HEK293 (cell line): ENCODE results near the gene CARS1.

Experiments
- CTCF ChIA-PET: fragments of 350-600 bp; formaldehyde crosslinking; extraction: SDS; loops from one replicate; lab custom pipeline; 2021; ENCODE audit warnings: antibody characterized with exemption; lab: Yijun Ruan, JAX
- POLR2A ChIA-PET: fragments of 300-600 bp; formaldehyde crosslinking; extraction: SDS; loops from one replicate; lab custom pipeline; 2020; ENCODE audit warnings: antibody characterized with exemption, inconsistent platforms; lab: Yijun Ruan, JAX
- H3K27ac ChIP-seq: fragments of 200-500 bp; sonication (Bioruptor generic); 2 replicates; pipeline ENCODE4 v1.5.1; 2014; ENCODE audit warnings: low read depth, low read length, control low read depth, inconsistent platforms; ENCODE audit errors: extremely low read depth
- H3K36me3 ChIP-seq, 2 experiments: fragments of 200-500 bp in 1 of 2; sonication (Bioruptor generic) in 1 of 2; 1 replicate in 1 of 2; 2 replicates in 1 of 2; pipeline ENCODE4 v1.5.1; 2014 to 2017; ENCODE audit warnings: inconsistent platforms in 2 of 2, low read length in 2 of 2; ENCODE audit not compliant: control insufficient read depth in 2 of 2, insufficient read depth in 1 of 2
- H3K4me1 ChIP-seq: fragments of 200-500 bp; sonication (Bioruptor generic); 2 replicates; pipeline ENCODE4 v1.5.1; 2014; ENCODE audit warnings: mild to moderate bottlenecking, low read length, inconsistent platforms; ENCODE audit not compliant: control insufficient read depth, insufficient read depth
- H3K4me3 ChIP-seq: 2 replicates; pipeline ENCODE4 v1.5.1; 2011; ENCODE audit warnings: low read depth, mild to moderate bottlenecking, control low read depth, low read length, moderate library complexity
- H3K9me3 ChIP-seq: fragments of 200-500 bp; sonication (Bioruptor generic); 2 replicates; pipeline ENCODE4 v1.5.1; 2014; ENCODE audit warnings: low read depth, low read length, inconsistent platforms; ENCODE audit not compliant: control insufficient read depth, insufficient read depth
- ATF2 ChIP-seq: fragments of 450-650 bp; formaldehyde crosslinking; IDR thresholded peaks from 2 replicates; pipeline ENCODE4 v1.5.1; 2016; ENCODE audit warnings: missing biosample characterization, missing genetic modification characterization, low read depth
- HIC1 ChIP-seq: fragments of 450-650 bp; formaldehyde crosslinking; IDR thresholded peaks from 2 replicates; pipeline ENCODE4 v1.5.1; 2016; ENCODE audit warnings: missing biosample characterization, missing genetic modification characterization
- KLF17 ChIP-seq: fragments of 450-650 bp; formaldehyde crosslinking; IDR thresholded peaks from 2 replicates; pipeline ENCODE4 v1.5.1; 2016; ENCODE audit warnings: missing biosample characterization, missing genetic modification characterization
- SCRT1 ChIP-seq: fragments of 450-650 bp; formaldehyde crosslinking; IDR thresholded peaks from 2 replicates; pipeline ENCODE4 v1.5.1; 2016; ENCODE audit warnings: missing biosample characterization, missing genetic modification characterization, borderline replicate concordance
- ZBTB7A ChIP-seq: fragments of 450-650 bp; formaldehyde crosslinking; IDR thresholded peaks from 2 replicates; pipeline ENCODE4 v1.5.1; 2016; ENCODE audit warnings: low read depth, missing biosample characterization, missing genetic modification characterization
- ZNF121 ChIP-seq: fragments of 450-650 bp; formaldehyde crosslinking; IDR thresholded peaks from 2 replicates; pipeline ENCODE4 v1.5.1; 2016; ENCODE audit warnings: missing biosample characterization, missing genetic modification characterization
- ZNF148 ChIP-seq: fragments of 450-650 bp; formaldehyde crosslinking; IDR thresholded peaks from 2 replicates; pipeline ENCODE4 v1.5.0; 2017; ENCODE audit warnings: missing biosample characterization, missing genetic modification characterization, borderline replicate concordance
- ZNF175 ChIP-seq: fragments of 450-650 bp; formaldehyde crosslinking; IDR thresholded peaks from 2 replicates; pipeline ENCODE4 v1.5.1; 2016; ENCODE audit warnings: missing biosample characterization, missing genetic modification characterization
- ZNF184 ChIP-seq: fragments of 450-650 bp; IDR thresholded peaks from 2 replicates; pipeline ENCODE4 v1.5.1; 2018; ENCODE audit warnings: missing biosample characterization, mild to moderate bottlenecking, missing genetic modification characterization
- ZNF398 ChIP-seq: fragments of 450-650 bp; formaldehyde crosslinking; IDR thresholded peaks from 2 replicates; pipeline ENCODE4 v1.5.1; 2017; ENCODE audit warnings: missing biosample characterization, missing genetic modification characterization
- ZNF677 ChIP-seq: fragments of 450-650 bp; IDR thresholded peaks from 2 replicates; pipeline ENCODE4 v1.5.0; 2018; ENCODE audit warnings: missing biosample characterization, mild to moderate bottlenecking, missing genetic modification characterization, moderate library complexity
- ZNF701 ChIP-seq: fragments of 450-650 bp; formaldehyde crosslinking; IDR thresholded peaks from 2 replicates; pipeline ENCODE4 v1.5.1; 2016; ENCODE audit warnings: missing biosample characterization, missing genetic modification characterization
- ZNF777 ChIP-seq: fragments of 450-650 bp; formaldehyde crosslinking; IDR thresholded peaks from 2 replicates; pipeline ENCODE4 v1.5.1; 2017; ENCODE audit warnings: missing biosample characterization, missing genetic modification characterization, borderline replicate concordance

Gene CARS1

GRCh38 chr11:3009481-3009880 lies 47.7 kb downstream of the CARS1 start (continued):
- no peak for TF ChIP-seq HIC1 (tag by site-specific recombination)
- no peak for TF ChIP-seq ZNF148
- no peak for TF ChIP-seq ZNF701 (tag by site-specific recombination)
- no peak for TF ChIP-seq KLF17
- no peak for TF ChIP-seq ZNF175
- no peak for TF ChIP-seq ZNF777 (tag by site-specific recombination)

- no peak overlapping the region for H3K27ac ChIP-seq
- TF ChIP-seq ZNF398, result no peak
- peak; percentile 51; the same call in 1 of the 2 replicates for TF ChIP-seq ATF2
- no peak for TF ChIP-seq SCRT1
- no peak for TF ChIP-seq ZNF677 (tag by site-specific recombination)
- TF ChIP-seq ZBTB7A (tag by site-specific recombination), result no peak
- TF ChIP-seq ZNF148, result no peak
- no peak for TF ChIP-seq ZNF184
- TF ChIP-seq ZNF121 (tag by site-specific recombination), result no peak
- CTCF ChIA-PET, result no interaction called here
- H3K36me3 ChIP-seq, result peaks cover 0 to 73% of the 10 kb centered on the region in 2 experiments; a peak in 2 of 3 replicates
- POLR2A ChIA-PET, result no interaction called here
- H3K4me1 ChIP-seq, result no peaks in the 10 kb centered on the region
- no peaks in the 10 kb centered on the region for H3K9me3 ChIP-seq
- H3K4me3 ChIP-seq, result no peak overlapping the region
Measured at GRCh38 chr11:3008746-3009336, 48.4 kb downstream of the CARS1 start.
